GM12874 (cell line): Measurements from ENCODE around the gene CT45A1.

ENCODE experiments used
- TF ChIP-seq, protein P1 (sequence below): IDR thresholded peaks from 2 replicates; pipeline ENCODE4 v1.5.1; 2011; ENCODE audit warnings: low read depth, mild to moderate bottlenecking, control low read depth, low read length, moderate library complexity; ENCODE audit not compliant: insufficient read depth

Gene CT45A1

GRCh38 chrX:135713183-135713689 is at the start of gene CT45A1:
CT45A1 (plus strand) TSS chrX:135713639; CDS start chrX:135718941, 5,302 bp downstream.
- TF ChIP-seq, protein P1, sequence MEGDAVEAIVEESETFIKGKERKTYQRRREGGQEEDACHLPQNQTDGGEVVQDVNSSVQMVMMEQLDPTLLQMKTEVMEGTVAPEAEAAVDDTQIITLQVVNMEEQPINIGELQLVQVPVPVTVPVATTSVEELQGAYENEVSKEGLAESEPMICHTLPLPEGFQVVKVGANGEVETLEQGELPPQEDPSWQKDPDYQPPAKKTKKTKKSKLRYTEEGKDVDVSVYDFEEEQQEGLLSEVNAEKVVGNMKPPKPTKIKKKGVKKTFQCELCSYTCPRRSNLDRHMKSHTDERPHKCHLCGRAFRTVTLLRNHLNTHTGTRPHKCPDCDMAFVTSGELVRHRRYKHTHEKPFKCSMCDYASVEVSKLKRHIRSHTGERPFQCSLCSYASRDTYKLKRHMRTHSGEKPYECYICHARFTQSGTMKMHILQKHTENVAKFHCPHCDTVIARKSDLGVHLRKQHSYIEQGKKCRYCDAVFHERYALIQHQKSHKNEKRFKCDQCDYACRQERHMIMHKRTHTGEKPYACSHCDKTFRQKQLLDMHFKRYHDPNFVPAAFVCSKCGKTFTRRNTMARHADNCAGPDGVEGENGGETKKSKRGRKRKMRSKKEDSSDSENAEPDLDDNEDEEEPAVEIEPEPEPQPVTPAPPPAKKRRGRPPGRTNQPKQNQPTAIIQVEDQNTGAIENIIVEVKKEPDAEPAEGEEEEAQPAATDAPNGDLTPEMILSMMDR: 0 out of 2 replicates have a peak, but pooled peaks have one; percentile 25

GRCh38 chrX:135688137-135688536 is 25.3 kb upstream of the CT45A1 start:
- TF ChIP-seq, protein P1: no peak

GRCh38 chrX:135695471-135695870 is 18.0 kb upstream of the CT45A1 start:
- TF ChIP-seq, protein P1: no peak

GRCh38 chrX:135697601-135698000 is 15.8 kb upstream of the CT45A1 start:
- TF ChIP-seq, protein P1: no peak

DNA sequence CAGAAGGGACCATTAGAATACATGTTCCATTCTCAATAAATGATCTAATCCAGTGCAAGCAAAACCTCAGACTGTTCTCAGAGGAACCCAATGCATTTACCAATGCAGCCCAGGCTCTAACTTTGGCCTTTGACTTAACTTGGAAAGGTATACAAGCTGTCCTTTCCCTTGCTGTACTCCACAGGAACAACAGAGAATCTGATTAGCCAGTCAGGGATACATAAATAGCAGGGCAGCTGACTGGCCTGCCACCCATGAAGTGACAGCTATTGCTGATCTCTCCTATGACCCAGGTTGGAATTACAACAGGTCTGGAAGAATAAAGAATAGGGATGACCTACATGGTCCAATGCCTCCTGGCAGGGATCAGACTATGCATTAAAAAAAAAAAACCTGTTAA is 14.5 kb upstream of the CT45A1 start:
- TF ChIP-seq, protein P1: no peak

GRCh38 chrX:135707880-135708279 is 5.6 kb upstream of the CT45A1 start:
- TF ChIP-seq, protein P1: peak; percentile 70

GRCh38 chrX:135713795-135714194 is 356 bp downstream of the CT45A1 start:
- TF ChIP-seq, protein P1: no peak
